GM19372 (cell line): ENCODE results near the gene LASP1NB.
"Not testable (repeated sequence)": the region's sequence is repeated elsewhere in the genome, so short reads cannot be mapped to it uniquely, and the experiment has no call there.

Source experiments
- ATAC-seq: cut with Tn5 transposase; IDR thresholded peaks from one replicate; pipeline ENCODE4 v1.9.1; 2021; ENCODE audit warnings: mild to moderate bottlenecking, low read depth, moderate library complexity; ENCODE audit not compliant: unreplicated experiment

LASP1NB gene

GRCh38 chr17:38959508-38959907 lies 34.1 kb downstream of the LASP1NB start:
- ATAC-seq: no peak

GRCh38 chr17:38960402-38960801 lies 35.0 kb downstream of the LASP1NB start:
- ATAC-seq: no peak

- no peak for ATAC-seq
Measured at GRCh38 chr17:38961413-38961812, 36.0 kb downstream of the LASP1NB start.

- ATAC-seq: peak; percentile 70
Measured at GRCh38 chr17:38967290-38967738, 41.9 kb downstream of the LASP1NB start, which contains the start of gene FBXO47. Gene FBXO47, minus strand, starts transcription at chr17:38967403. Its CDS starts 4,378 bp downstream, at chr17:38963025.

- no peak for ATAC-seq
Measured at GRCh38 chr17:38969281-38969680, 43.9 kb downstream of the LASP1NB start.

- ATAC-seq: no peak
Measured at GRCh38 chr17:38970128-38970527, 44.7 kb downstream of the LASP1NB start.

GRCh38 chr17:38970804-38971203 lies 45.4 kb downstream of the LASP1NB start:
- no peak for ATAC-seq

- ATAC-seq: not testable (repeated sequence)
Measured at GRCh38 chr17:38976187-38976551, 50.8 kb downstream of the LASP1NB start.

- ATAC-seq: no peak
Measured at GRCh38 chr17:38978180-38978579, 52.8 kb downstream of the LASP1NB start.
